GM12878 (cell line): ENCODE data around the gene ECM1. TPM values are rescaled to one million over a fixed set of nuclear protein-coding genes. Genes with fewer than 3 reads are reported as not detected.
A peak's percentile ranks its signal among the peaks of the same experiment; 100 is the strongest.

Experiments used
- ATAC-seq: fragments of 200-7000 bp; cut with Tn5 transposase; 3 replicates; pipeline ENCODE4 v1.9.1; 2020; ENCODE audit warnings: mild to moderate bottlenecking, moderate library complexity
- BruUV-seq: library from RNA; stranded (reverse); fragments of 400-500 nt; replicated peaks from 2 replicates; lab custom pipeline; 2021; lab: Mats Ljungman, UMichigan
- CTCF ChIA-PET: fragments of 300-600 bp; sonication (Branson Sonifier 250); formaldehyde crosslinking; extraction: SDS; loops from one replicate; lab custom pipeline; 2021; ENCODE audit warnings: inconsistent platforms; lab: Yijun Ruan, JAX
- POLR2A ChIA-PET: fragments of 350-600 bp; formaldehyde crosslinking; extraction: SDS; loops from one replicate; lab custom pipeline; 2021; ENCODE audit warnings: inconsistent platforms; lab: Charles Lee
- RAD21 ChIA-PET: fragments of 300-600 bp; sonication (Branson Sonifier 250); formaldehyde crosslinking; loops from one replicate; lab custom pipeline; 2023; ENCODE audit warnings: antibody characterized with exemption; ENCODE audit not compliant: unreplicated experiment; lab: Charles Lee
- SMC1A ChIA-PET: fragments of 300-600 bp; sonication (Branson Sonifier 250); formaldehyde crosslinking; loops from one replicate; lab custom pipeline; 2023; ENCODE audit not compliant: unreplicated experiment, uncharacterized antibody; lab: Charles Lee
- DNase-seq: peaks from one replicate; pipeline ENCODE4 v3.0.0-alpha.2; 2011; ENCODE audit warnings: low read depth, low spot score
- FAIRE-seq: peaks from 3 replicates; lab custom pipeline; 2011; peaks lifted over from hg19 to GRCh38; lab: Jason Lieb, UNC
- H2AFZ ChIP-seq: 2 replicates; pipeline ENCODE4 v1.6.0; 2011; ENCODE audit warnings: low read depth, low read length, control low read depth; ENCODE audit not compliant: control insufficient read depth
- H3K27ac ChIP-seq: 2 replicates; pipeline ENCODE4 v1.5.1; 2011; ENCODE audit warnings: control low read depth; ENCODE audit not compliant: control insufficient read depth, insufficient read depth
- H3K27me3 ChIP-seq, 2 experiments: replicated peaks in 1 of 2; 2 replicates each; pipeline versions ENCODE4 v1.6.0 to v1.6.1; 2011; ENCODE audit warnings: low read length in 1 of 2; ENCODE audit not compliant: control insufficient read depth in 2 of 2, insufficient read depth in 2 of 2
- H3K36me3 ChIP-seq, 2 experiments: 2 replicates each; pipeline ENCODE4 v1.5.1; 2011; ENCODE audit warnings: low read length in 1 of 2; ENCODE audit not compliant: control insufficient read depth in 2 of 2, insufficient read depth in 2 of 2
- H3K4me1 ChIP-seq: 2 replicates; pipeline ENCODE4 v1.6.1; 2011; ENCODE audit warnings: mild to moderate bottlenecking, low read length, moderate library complexity, mixed read lengths; ENCODE audit not compliant: control insufficient read depth, insufficient read depth
- H3K4me2 ChIP-seq: 2 replicates; pipeline ENCODE4 v1.6.0; 2011; ENCODE audit warnings: control low read depth; ENCODE audit not compliant: control insufficient read depth, insufficient read depth
- H3K4me3 ChIP-seq: fragments of 200-600 bp; sonication (generic); 2 replicates; pipeline ENCODE4 v1.5.1; 2016
- H3K79me2 ChIP-seq: 2 replicates; pipeline ENCODE4 v1.6.0; 2011; ENCODE audit warnings: low read length; ENCODE audit not compliant: control insufficient read depth, insufficient read depth
- H3K9ac ChIP-seq: 2 replicates; pipeline ENCODE4 v1.8.0; 2011; ENCODE audit warnings: low read length, control low read depth, mixed read lengths; ENCODE audit not compliant: control insufficient read depth, insufficient read depth
- H3K9me3 ChIP-seq: replicated peaks from 3 replicates; pipeline ENCODE4 v1.5.1; 2011; ENCODE audit warnings: mild to moderate bottlenecking, low read length; ENCODE audit not compliant: control insufficient read depth, insufficient read depth
- H4K20me1 ChIP-seq: 2 replicates; pipeline ENCODE4 v1.6.0; 2011; ENCODE audit not compliant: control insufficient read depth, insufficient read depth
- BACH1 ChIP-seq: fragments of 450-650 bp; IDR thresholded peaks from 2 replicates; pipeline ENCODE4 v1.6.1; 2017; ENCODE audit warnings: mild to moderate bottlenecking, borderline replicate concordance
- GATAD2B ChIP-seq: fragments of 450-650 bp; conservative IDR thresholded peaks from 2 replicates; pipeline ENCODE4 v1.6.1; 2017; ENCODE audit warnings: low read depth, mild to moderate bottlenecking, moderate library complexity
- IRF4 ChIP-seq: IDR thresholded peaks from 2 replicates; pipeline ENCODE4 v1.6.1; 2011; ENCODE audit warnings: low read depth, low read length
- JUND ChIP-seq: IDR thresholded peaks from 2 replicates; pipeline ENCODE4 v1.6.1; 2012; ENCODE audit warnings: low read depth, mild to moderate bottlenecking, low read length, improper control_type of control experiment, moderate library complexity
- KLF5 ChIP-seq: fragments of 450-650 bp; IDR thresholded peaks from 2 replicates; pipeline ENCODE4 v1.6.1; 2014; ENCODE audit warnings: mild to moderate bottlenecking; ENCODE audit not compliant: partially characterized antibody
- MTA3 ChIP-seq: IDR thresholded peaks from 2 replicates; pipeline ENCODE4 v1.6.1; 2012; ENCODE audit warnings: low read length, inconsistent platforms, borderline replicate concordance
- POLR2A ChIP-seq: IDR thresholded peaks from 2 replicates; pipeline ENCODE4 v1.6.1; 2011; ENCODE audit warnings: low read depth, mild to moderate bottlenecking, low read length
- RFX5 ChIP-seq: IDR thresholded peaks from 2 replicates; pipeline ENCODE4 v1.6.1; 2011; ENCODE audit warnings: low read depth, low read length, improper control_type of control experiment
- WGBS: methylation state at CpG from one replicate; pipeline ENCODE4 v1.1.6; 2016; ENCODE audit warnings: low lambda C conversion rate; ENCODE audit not compliant: insufficient replicate concordance, insufficient coverage; ENCODE audit errors: missing lambda C conversion rate; 5-methylcytosine and 5-hydroxymethylcytosine counted together
- in situ Hi-C: fragments of 300-500 bp; cut with MboI; formaldehyde crosslinking; loops from 9 replicates; pipeline ENCODE4 v1.14.3; 2018; ENCODE audit warnings: mixed read lengths
- intact Hi-C: fragments of 100-400 bp; cut with micrococcal nuclease; formaldehyde crosslinking; loops from one replicate; pipeline ENCODE4 v1.14.2; 2022; ENCODE audit not compliant: unreplicated experiment
- polyA plus RNA-seq, 11 experiments: library from polyadenylated mRNA; depleted of rRNA in 4 of 11; unstranded in 6 of 11; stranded (reverse) in 5 of 11; fragments of >200 nt; fragmentation: Nextera tagmentation in 4 of 11; fragmentation: Illumina TruSeq in 1 of 11; extraction: Ambion mirVana in 4 of 11; extraction: Trizol in 1 of 11; gene quantifications; 1 replicate in 1 of 11; 2 replicates in 10 of 11; pipeline versions ENCODE4 v1.2.1 to v1.2.3, GENCODE V29; 2011 to 2016; ENCODE audit warnings: inconsistent platforms in 2 of 11, missing spikeins in 2 of 11, low read depth in 1 of 11
- total RNA-seq, 4 experiments: library from RNA; depleted of rRNA in 3 of 4; stranded (reverse); fragments of >200 nt in 3 of 4; fragmentation: Illumina TruSeq in 1 of 4; extraction: Trizol in 1 of 4; gene quantifications; 2 replicates each; pipeline versions ENCODE4 v1.2.1 to v1.2.3, GENCODE V29; 2013 to 2021
- TF ChIP-seq, protein P1 (sequence below): IDR thresholded peaks from 2 replicates; pipeline ENCODE4 v1.6.1; 2011; ENCODE audit warnings: borderline replicate concordance, low read depth, mild to moderate bottlenecking, moderate library complexity, low read length; ENCODE audit not compliant: insufficient read depth, poor library complexity, severe bottlenecking
- TF ChIP-seq, protein P2 (sequence below): fragments of 450-650 bp; IDR thresholded peaks from 2 replicates; pipeline ENCODE4 v1.6.1; 2017; ENCODE audit warnings: antibody characterized with exemption, mild to moderate bottlenecking, moderate library complexity

Gene ECM1
- total and polyA plus RNA-seq, 10 of the 15 experiments (the other 5 are each of a cell fraction or from before 2014, with no cell fraction given) = 0.06 to 1.3 (median 0.60) TPM

DNA sequence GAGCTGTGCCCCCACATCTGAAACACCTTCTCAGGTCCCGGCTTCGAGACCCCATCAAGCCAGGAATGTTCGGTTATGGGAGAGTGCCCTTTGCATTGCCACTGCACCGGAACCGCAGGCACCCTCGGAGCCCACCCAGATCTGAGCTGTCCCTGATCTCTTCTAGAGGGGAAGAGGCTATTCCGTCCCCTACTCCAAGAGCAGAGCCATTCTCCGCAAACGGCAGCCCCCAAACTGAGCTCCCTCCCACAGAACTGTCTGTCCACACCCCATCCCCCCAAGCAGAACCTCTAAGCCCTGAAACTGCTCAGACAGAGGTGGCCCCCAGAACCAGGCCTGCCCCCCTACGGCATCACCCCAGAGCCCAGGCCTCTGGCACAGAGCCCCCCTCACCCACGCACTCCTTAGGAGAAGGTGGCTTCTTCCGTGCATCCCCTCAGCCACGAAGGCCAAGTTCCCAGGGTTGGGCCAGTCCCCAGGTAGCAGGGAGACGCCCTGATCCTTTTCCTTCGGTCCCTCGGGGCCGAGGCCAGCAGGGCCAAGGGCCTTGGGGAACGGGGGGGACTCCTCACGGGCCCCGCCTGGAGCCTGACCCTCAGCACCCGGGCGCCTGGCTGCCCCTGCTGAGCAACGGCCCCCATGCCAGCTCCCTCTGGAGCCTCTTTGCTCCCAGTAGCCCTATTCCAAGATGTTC, 45.6 kb downstream of the ECM1 start:
- FAIRE-seq = no peak
- H3K4me2 ChIP-seq = no peak overlapping the region
- no TSS peak for BruUV-seq
- 69% methylated on average over 23 of the region's 23 CpGs for WGBS
- H3K4me1 ChIP-seq = peaks cover 2% of the 10 kb centered on the region; the same call in 1 of the 2 replicates
- no peaks in the 10 kb centered on the region for H3K36me3 ChIP-seq
- ATAC-seq = no peak
- DNase-seq = no peak
- no peaks in the 10 kb centered on the region for H3K9me3 ChIP-seq
- RAD21 ChIA-PET = no interaction called here
- no peak overlapping the region for H2AFZ ChIP-seq
- POLR2A ChIA-PET = no interaction called here
- in situ Hi-C loops (no loop called here), intact Hi-C loops (no loop called here)
- CTCF ChIA-PET = no interaction called here
- H3K4me3 ChIP-seq = no peak overlapping the region
- H4K20me1 ChIP-seq = no peaks in the 10 kb centered on the region
- H3K9ac ChIP-seq = no peak overlapping the region
- no peak overlapping the region for H3K27ac ChIP-seq
- SMC1A ChIA-PET = no interaction called here
- H3K27me3 ChIP-seq = no peaks in the 10 kb centered on the region; a peak in 1 of 4 replicates
- TF ChIP-seq RFX5 (no peak), POLR2A (peak; percentile 30; the same call in 1 of the 2 replicates)
- TF ChIP-seq, protein P1, sequence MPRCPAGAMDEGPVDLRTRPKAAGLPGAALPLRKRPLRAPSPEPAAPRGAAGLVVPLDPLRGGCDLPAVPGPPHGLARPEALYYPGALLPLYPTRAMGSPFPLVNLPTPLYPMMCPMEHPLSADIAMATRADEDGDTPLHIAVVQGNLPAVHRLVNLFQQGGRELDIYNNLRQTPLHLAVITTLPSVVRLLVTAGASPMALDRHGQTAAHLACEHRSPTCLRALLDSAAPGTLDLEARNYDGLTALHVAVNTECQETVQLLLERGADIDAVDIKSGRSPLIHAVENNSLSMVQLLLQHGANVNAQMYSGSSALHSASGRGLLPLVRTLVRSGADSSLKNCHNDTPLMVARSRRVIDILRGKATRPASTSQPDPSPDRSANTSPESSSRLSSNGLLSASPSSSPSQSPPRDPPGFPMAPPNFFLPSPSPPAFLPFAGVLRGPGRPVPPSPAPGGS = no peak
- TF ChIP-seq, all 136 proteins: peak for 1
- H3K79me2 ChIP-seq = no peaks in the 10 kb centered on the region

DNA sequence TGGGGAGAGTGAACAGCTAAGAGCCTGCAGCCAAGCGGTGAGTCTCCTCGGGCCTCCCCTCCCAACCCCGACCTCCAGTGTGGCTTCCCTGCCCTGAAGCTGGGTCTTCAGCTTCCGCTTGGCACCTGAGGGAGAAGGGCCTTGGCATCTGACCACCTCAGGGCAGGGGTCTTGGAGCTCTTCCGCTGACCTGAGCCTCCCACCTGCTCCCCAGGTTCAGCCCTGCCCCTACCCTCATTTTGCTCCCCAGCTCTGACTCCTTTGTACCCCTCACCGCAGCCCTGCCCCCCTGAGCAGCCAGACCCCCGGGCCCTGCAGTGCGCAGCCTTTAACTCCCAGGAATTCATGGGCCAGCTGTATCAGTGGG, 46.2 kb downstream of the ECM1 start:
- POLR2A ChIA-PET = no interaction called here
- Histone ChIP-seq H3K27ac (no peak overlapping the region), H3K9ac (no peak overlapping the region), H3K4me3 (no peak overlapping the region), H3K4me2 (no peak overlapping the region), H3K4me1 (no peaks in the 10 kb centered on the region), H4K20me1 (no peaks in the 10 kb centered on the region), H3K27me3 (no peaks in the 10 kb centered on the region; a peak in 1 of 4 replicates), H3K9me3 (no peaks in the 10 kb centered on the region), H3K36me3 (no peaks in the 10 kb centered on the region), H2AFZ (no peak overlapping the region), H3K79me2 (no peaks in the 10 kb centered on the region)
- WGBS = 73% methylated on average over 8 of the region's 8 CpGs
- intact Hi-C loops = no loop called here
- RAD21 ChIA-PET = no interaction called here
- FAIRE-seq = no peak
- SMC1A ChIA-PET = no interaction called here
- BruUV-seq = no TSS peak
- in situ Hi-C loops = no loop called here
- no peak for ATAC-seq
- CTCF ChIA-PET = no interaction called here
- no peak for DNase-seq
- no peak for TF ChIP-seq IRF4
- TF ChIP-seq, protein P2, sequence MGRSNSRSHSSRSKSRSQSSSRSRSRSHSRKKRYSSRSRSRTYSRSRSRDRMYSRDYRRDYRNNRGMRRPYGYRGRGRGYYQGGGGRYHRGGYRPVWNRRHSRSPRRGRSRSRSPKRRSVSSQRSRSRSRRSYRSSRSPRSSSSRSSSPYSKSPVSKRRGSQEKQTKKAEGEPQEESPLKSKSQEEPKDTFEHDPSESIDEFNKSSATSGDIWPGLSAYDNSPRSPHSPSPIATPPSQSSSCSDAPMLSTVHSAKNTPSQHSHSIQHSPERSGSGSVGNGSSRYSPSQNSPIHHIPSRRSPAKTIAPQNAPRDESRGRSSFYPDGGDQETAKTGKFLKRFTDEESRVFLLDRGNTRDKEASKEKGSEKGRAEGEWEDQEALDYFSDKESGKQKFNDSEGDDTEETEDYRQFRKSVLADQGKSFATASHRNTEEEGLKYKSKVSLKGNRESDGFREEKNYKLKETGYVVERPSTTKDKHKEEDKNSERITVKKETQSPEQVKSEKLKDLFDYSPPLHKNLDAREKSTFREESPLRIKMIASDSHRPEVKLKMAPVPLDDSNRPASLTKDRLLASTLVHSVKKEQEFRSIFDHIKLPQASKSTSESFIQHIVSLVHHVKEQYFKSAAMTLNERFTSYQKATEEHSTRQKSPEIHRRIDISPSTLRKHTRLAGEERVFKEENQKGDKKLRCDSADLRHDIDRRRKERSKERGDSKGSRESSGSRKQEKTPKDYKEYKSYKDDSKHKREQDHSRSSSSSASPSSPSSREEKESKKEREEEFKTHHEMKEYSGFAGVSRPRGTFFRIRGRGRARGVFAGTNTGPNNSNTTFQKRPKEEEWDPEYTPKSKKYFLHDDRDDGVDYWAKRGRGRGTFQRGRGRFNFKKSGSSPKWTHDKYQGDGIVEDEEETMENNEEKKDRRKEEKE = no peak
- TF ChIP-seq MTA3 = no peak
- no peak for TF ChIP-seq BACH1
- no peak for TF ChIP-seq KLF5
- no peak for TF ChIP-seq GATAD2B
- TF ChIP-seq JUND = no peak
